HG03460 (cell line): Measurements from ENCODE around the gene CECR2.

Source experiments
- ATAC-seq: cut with Tn5 transposase; IDR thresholded peaks from one replicate; pipeline ENCODE4 v1.9.1; 2021; ENCODE audit not compliant: unreplicated experiment

The CECR2 gene

DNA sequence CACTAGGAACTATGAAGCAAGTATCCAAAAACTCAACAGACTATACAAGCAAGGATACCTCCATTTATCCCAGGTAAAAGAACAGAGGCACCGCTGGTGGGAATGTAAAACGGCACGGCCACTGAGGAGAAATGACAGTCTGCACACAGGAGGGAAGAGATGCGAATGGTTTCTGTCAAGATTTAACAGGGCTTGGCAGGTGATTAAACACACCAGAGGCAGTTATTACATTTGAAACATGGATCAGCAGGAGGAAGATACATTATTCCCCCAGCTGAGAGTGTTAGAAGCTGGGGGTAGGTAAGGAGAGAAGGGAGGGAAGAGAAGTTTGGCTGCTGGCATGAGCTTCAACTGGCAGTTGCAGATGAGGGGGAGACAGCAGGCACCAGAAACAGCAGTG, 229.1 kb downstream of the CECR2 start:
- ATAC-seq, result no peak

DNA sequence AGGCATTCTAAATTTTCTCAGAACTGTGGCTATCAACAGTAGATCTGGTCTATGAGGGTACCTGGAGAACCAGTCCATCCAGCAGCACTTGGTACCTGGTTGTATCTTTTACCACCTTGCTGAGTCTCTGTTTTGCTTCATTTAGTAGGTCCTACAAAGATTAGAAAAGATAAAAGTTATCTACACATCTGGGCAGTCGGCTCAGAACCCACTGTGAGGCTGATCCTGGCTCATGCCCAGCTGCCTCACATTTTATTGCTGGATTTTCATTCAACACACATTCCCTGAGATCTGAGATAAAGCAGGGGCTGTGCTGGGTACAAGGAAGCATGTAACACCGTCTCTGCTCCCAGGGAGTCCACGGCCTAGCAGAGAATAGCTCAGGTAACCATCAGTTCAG, 231.8 kb downstream of the CECR2 start:
- ATAC-seq, result no peak

DNA sequence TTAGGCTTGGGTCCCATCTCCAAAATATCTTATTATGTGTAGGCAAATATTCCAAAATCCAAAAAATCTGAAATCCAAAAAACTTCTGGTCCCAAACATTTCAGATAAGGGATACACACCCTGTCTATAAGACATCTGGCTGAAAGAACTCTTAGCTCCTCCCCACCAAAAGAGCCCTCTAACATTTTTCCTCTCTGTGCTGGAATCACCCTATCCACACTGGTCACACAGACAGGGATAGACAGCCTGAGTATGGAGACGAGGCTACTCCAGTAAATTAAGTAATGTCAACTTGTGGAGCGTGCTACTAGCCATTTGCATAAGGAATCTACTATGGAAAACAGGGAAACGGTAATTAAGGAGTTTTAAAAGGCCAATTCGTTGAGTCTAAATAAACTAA, 234.4 kb downstream of the CECR2 start:
- ATAC-seq, result no peak

DNA sequence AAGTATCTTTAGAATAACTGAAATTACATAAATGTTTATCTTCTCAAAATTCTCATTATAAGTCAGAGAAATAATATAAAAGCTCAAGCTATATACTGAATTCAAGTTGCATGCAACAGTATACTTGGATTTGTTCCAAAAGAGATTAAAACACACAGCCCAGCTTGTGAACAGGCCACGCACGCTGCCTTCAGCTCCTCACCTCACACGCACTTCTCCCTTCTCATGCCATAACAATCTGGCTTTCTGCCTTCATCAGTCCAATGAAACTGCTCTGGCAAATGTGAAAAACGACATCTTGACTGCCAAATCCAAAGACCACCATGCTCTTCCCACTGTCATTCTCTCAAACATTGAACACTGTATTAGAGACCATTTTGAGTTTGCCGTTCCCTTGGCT, 237.2 kb downstream of the CECR2 start:
- ATAC-seq, result no peak
